ENCODE measurements around the gene MPP4. TPM values are rescaled to one million over a fixed set of nuclear protein-coding genes. Genes with fewer than 3 reads are reported as not detected.

The MPP4 gene
- total and polyA plus RNA-seq, 2 of the 13 experiments (the other 11 are each of a cell fraction or from before 2014, with no cell fraction given) = not detected

- H3K27ac ChIP-seq (ENCODE audit: extremely low read length, insufficient read depth, low read length) = no peak overlapping the region
- BruUV-seq (replicated peaks) = no TSS peak
- no peak for ATAC-seq
- H2AFZ ChIP-seq (ENCODE audit: low read length) = no peak overlapping the region
- no peaks in the 10 kb centered on the region for H4K20me1 ChIP-seq (ENCODE audit: insufficient read depth, low read length)
- no peaks in the 10 kb centered on the region for H3K79me2 ChIP-seq (ENCODE audit: insufficient read depth, low read length)
- H3K4me1 ChIP-seq (ENCODE audit: insufficient read depth, low read length) = peaks cover 13% of the 10 kb centered on the region
- H3K27me3 ChIP-seq (ENCODE audit: control insufficient read depth in 1 of 2, insufficient read depth in 2 of 2, low read length in 2 of 2) = no peaks in the 10 kb centered on the region
- no peaks in the 10 kb centered on the region for H3K9me3 ChIP-seq (ENCODE audit: low read length)
- H3K36me3 ChIP-seq (replicated peaks in 1 of 2; ENCODE audit: control insufficient read depth in 1 of 2, insufficient read depth in 2 of 2, low read length in 2 of 2) = no peaks in the 10 kb centered on the region; a peak in 2 of 5 replicates
- WGBS (ENCODE audit: low lambda C conversion rate) = 95% methylated on average over 4 of the region's 4 CpGs
- CTCF ChIA-PET (ENCODE audit: low intra/inter-chr PET ratio, low total read pairs) = no interaction called here
- no peak overlapping the region for H3K4me3 ChIP-seq (replicated peaks in 1 of 3; ENCODE audit: insufficient read depth in 1 of 3, low read depth in 2 of 3, low read length in 3 of 3)
- POLR2A ChIA-PET = no interaction called here
- no peak overlapping the region for H3K4me2 ChIP-seq (ENCODE audit: low read depth, low read length)
- TF ChIP-seq SRY (CRISPR knock-in tag; IDR thresholded peaks at IDR 0.05) = no peak
- TF ChIP-seq THYN1 (CRISPR knock-in tag; IDR thresholded peaks at IDR 0.05; ENCODE audit: borderline replicate concordance, low read depth) = no peak
- no peak for TF ChIP-seq ELF1 (CRISPR knock-in tag; IDR thresholded peaks at IDR 0.05)
- TF ChIP-seq PHF8 (CRISPR knock-in tag; IDR thresholded peaks at IDR 0.05) = no peak
- no peak for TF ChIP-seq ZNF607 (CRISPR knock-in tag; IDR thresholded peaks at IDR 0.05; ENCODE audit: borderline replicate concordance)
- TF ChIP-seq ZNF354B (CRISPR knock-in tag; IDR thresholded peaks at IDR 0.05) = no peak
- no peak for TF ChIP-seq DMAP1 (CRISPR knock-in tag; IDR thresholded peaks at IDR 0.05)
- no peak for TF ChIP-seq ATF3 (CRISPR knock-in tag; IDR thresholded peaks at IDR 0.05)
- no peak for TF ChIP-seq ZNF331 (CRISPR knock-in tag; IDR thresholded peaks at IDR 0.05)
- TF ChIP-seq ZNF790 (CRISPR knock-in tag; IDR thresholded peaks at IDR 0.05; ENCODE audit: borderline replicate concordance) = no peak
- no peak for TF ChIP-seq ZNF235 (CRISPR knock-in tag; IDR thresholded peaks at IDR 0.05; ENCODE audit: borderline replicate concordance)
- TF ChIP-seq SOX13 (IDR thresholded peaks at IDR 0.05) = no peak
- TF ChIP-seq SOX13 (CRISPR knock-in tag; conservative IDR thresholded peaks at IDR 0.05 in 1 of 2, IDR thresholded peaks at IDR 0.05 in 1 of 2) = no peak
- DNase-seq (ENCODE audit: low spot score) = no peak
- in situ Hi-C loops (cut with HindIII; ENCODE audit: extremely low pct_ligation_motif_present, low pct_unique_long_range_greater_than_20kb) = no loop called here
- H3K9ac ChIP-seq (ENCODE audit: insufficient read depth, low read depth, low read length) = no peak overlapping the region
- no peak for FAIRE-seq
- intact Hi-C loops (cut with micrococcal nuclease; ENCODE audit: unreplicated experiment) = no loop called here
Observed at GRCh38 chr2:201734111-201734510, 35.7 kb upstream of the MPP4 start.
